GM18873 (cell line): ENCODE results near the gene SFI1.
"Not testable (repeated sequence)": the region's sequence is repeated elsewhere in the genome, so short reads cannot be mapped to it uniquely, and the experiment has no call there.

Experiments used
- ATAC-seq: cut with Tn5 transposase; IDR thresholded peaks from one replicate; pipeline ENCODE4 v1.9.1; 2021; ENCODE audit warnings: mild to moderate bottlenecking, moderate library complexity, moderate number of reproducible peaks; ENCODE audit not compliant: unreplicated experiment, low FRiP score

SFI1 gene, protein sequence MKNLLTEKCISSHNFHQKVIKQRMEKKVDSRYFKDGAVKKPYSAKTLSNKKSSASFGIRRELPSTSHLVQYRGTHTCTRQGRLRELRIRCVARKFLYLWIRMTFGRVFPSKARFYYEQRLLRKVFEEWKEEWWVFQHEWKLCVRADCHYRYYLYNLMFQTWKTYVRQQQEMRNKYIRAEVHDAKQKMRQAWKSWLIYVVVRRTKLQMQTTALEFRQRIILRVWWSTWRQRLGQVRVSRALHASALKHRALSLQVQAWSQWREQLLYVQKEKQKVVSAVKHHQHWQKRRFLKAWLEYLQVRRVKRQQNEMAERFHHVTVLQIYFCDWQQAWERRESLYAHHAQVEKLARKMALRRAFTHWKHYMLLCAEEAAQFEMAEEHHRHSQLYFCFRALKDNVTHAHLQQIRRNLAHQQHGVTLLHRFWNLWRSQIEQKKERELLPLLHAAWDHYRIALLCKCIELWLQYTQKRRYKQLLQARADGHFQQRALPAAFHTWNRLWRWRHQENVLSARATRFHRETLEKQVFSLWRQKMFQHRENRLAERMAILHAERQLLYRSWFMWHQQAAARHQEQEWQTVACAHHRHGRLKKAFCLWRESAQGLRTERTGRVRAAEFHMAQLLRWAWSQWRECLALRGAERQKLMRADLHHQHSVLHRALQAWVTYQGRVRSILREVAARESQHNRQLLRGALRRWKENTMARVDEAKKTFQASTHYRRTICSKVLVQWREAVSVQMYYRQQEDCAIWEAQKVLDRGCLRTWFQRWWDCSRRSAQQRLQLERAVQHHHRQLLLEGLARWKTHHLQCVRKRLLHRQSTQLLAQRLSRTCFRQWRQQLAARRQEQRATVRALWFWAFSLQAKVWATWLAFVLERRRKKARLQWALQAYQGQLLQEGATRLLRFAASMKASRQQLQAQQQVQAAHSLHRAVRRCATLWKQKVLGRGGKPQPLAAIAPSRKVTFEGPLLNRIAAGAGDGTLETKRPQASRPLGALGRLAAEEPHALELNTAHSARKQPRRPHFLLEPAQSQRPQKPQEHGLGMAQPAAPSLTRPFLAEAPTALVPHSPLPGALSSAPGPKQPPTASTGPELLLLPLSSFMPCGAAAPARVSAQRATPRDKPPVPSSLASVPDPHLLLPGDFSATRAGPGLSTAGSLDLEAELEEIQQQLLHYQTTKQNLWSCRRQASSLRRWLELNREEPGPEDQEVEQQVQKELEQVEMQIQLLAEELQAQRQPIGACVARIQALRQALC

DNA sequence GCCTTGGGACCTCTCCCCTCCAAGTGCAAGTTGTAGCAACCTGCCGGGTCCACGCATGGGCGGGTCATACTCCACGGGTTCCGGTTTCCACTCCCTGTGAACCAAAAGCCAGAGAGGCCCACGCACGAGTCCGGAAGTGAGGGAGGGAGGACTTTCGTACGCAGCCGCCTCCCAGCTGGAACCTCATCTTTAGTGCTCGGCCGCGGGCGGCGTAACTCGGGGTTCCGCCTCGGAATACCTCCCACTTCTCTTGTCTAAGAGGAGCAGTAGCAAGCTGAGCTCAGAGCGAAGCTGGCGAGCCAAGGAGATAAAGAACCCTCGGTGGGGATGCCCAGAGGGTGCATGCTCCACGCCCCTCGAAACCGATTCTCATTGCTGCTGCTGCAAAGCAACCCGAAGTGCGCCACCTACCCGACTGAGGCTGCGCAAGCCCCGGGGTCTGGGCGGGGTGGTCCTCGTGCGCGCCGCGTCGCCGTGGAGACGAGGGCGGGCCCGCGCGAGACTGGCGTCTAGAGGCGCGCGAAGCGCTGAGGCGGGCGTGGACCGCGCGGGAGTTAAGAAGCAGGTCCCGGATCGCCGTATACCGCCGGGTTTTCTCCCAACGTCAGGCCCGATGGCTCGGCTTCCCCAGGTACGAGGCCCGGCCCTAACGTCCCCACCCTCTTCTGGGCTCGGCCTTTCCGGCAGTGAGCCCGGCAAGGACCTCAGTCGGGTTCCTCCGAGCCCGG lies at the start of gene SFI1:
Gene SFI1, plus strand, starts transcription at position 530 of the 728 bp plus-strand sequence. CDS start 11,749 bp downstream, outside the sequence.
- ATAC-seq: peak; percentile 67

DNA sequence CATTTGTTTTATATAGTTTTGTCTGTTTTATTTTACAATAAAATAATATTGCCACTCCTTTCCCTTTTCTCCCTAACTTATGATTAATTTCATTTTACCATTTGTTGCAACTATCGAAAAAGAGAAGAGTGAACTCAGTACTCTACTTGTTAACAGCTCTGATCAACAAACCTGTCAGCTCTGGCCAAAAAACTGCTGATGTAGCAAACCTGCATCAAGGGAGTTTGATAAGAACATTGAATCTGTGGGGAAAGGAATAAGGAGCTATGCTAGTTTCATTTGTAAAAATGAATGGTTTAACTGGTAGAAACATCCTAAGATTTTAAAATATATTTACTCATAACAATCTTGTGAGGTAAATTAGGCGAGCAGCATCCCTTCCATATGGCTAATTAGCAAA lies 49.6 kb upstream of the SFI1 start:
- ATAC-seq: no peak

DNA sequence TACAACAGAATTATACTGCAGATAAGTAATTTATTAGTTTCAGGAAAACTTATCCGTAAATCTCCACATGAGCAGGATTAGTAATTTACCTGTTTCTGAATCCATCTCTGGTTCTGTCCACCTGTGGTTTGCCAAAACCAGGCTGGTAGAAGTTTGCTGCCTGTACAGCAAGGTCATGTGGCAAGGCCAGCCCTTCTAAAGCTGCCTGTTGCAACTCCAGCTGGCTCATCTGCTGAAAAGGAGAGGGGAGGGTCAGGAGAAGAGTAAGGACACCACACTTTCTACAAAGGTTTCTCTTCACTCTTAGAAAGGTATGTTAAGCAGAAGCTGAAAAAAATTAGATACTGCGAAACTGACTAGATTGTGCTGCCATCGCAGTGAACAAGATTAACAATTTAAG lies 49.0 kb upstream of the SFI1 start:
- no peak for ATAC-seq

DNA sequence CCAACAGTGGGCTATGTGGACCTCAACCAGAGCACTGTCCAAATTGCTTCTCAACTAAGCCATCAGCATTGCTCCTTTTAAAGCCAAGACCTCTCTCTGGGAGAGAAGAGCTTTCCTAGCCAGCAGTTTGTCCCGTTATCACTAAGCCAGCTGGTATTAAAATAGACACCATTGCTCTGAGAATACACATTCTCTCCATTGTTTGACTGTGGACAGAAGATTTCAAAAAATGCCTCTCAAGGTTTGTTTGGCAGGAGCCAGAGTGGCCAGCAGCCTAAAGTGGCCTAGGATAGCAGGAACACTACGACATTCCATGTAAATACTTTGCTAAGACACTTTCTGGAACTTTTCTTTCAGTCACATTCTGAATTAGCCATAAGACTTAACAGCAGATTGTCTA lies 48.0 kb upstream of the SFI1 start:
- ATAC-seq: no peak

DNA sequence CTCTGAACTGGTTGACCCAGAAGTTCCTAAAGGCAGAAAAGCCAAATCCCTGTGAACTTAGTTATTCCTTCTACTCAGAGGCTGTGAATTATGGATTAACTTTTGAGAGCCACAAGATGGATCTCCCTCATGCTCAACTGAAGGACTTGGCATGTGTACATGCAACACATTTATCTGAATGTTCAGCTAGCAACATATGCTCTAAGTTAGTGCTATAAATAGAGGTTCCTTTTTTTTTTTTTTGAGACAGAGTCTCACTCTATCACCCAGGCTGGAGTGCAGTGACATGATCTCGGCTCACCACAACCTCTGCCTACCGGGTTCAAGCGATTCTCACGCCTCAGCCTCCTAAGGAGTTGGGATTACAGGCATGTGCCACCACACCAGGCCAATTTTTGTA lies 46.8 kb upstream of the SFI1 start:
- ATAC-seq: no peak

DNA sequence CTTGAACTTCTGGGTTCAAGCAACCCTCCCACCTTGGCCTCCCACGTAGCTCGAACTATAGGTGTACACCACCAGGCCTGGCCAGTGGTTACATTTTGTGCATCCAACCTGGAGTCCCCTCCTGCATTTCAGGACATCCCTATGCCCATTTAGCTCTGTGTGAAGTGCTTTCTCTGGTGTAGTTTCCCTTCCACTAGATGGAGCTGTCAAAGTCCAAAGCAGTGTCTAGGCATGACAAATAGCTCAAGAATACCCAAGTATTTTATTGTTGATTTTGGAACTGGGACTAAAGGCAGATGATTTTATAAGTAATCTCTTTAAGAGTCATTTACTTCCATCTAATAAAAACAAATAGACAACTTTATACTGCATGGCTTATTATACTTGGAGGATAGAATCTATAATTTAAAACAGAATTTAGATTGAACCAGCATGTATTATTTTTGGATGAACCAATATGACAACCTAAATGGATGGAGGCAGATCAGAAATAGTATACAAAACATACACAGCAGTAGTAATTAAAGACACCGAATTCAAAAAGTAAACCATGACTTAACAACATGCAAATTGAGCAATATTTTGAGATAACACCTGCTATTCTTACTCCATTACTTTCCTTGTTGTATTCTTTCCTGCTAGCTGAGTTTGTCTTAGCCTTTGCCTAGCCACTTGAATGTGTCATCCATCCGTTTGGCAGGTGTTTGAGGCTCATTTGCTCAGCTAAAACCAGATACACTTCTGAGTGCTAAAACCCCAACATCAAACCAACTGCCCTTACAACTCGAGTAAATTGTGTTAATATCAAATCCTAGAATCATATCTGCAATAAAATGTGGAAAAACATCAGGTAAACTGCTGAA lies 44.4 kb upstream of the SFI1 start:
- no peak for ATAC-seq

DNA sequence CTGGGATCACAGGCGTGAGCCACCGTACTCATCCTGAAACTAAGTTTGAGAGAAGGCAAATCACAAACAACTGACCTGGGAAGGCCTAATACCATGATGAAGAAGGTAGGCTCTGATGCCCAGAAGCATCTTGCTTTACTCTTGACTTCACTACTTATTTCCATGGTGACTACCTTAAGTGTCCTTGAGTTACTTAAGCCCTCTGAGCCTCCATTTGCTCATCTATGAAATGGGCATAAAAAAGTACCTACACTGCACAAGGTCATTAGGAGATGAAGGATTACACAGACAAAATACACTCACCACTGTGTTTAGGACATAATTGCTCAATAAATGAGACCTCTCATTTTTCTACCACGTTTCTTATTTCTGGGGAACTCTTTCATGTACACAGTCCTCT lies 34.6 kb upstream of the SFI1 start:
- ATAC-seq: no peak

DNA sequence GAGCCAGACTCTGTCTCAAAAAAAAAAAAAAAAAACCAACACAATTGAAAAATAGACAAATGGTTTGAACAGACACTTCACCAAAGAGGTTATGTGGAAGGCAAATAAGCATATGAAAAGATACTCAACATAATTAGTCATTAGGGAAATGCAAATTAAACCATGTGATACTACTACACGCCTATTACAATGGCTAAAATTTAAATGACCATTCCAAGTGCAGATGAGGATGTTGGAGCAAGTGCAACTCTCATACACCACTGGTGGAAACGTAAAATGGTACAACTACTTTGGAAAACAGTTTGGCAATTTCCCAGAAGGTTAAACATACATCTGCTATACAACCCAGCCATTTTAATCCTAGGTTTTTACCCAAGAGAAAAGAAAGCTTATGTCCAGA lies 31.0 kb upstream of the SFI1 start:
- no peak for ATAC-seq

DNA sequence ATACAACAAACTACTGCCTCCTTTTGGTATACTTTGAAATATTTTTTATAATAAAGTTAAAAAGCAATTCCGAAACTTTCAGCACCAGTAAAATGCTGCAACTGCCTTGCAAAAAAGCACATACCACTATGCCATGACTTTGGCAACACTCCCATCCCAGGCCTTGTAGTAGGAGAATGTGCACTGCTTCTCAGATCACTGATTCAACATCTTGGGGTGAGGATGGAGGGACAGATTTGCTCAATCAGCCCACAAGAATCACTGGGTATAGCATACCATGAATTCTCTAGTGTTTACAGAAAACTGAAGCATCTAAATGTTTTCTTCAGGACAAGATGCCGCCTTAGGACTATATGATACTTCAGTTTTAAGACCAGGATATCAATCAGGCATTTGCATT lies 21.6 kb upstream of the SFI1 start:
- ATAC-seq: no peak

DNA sequence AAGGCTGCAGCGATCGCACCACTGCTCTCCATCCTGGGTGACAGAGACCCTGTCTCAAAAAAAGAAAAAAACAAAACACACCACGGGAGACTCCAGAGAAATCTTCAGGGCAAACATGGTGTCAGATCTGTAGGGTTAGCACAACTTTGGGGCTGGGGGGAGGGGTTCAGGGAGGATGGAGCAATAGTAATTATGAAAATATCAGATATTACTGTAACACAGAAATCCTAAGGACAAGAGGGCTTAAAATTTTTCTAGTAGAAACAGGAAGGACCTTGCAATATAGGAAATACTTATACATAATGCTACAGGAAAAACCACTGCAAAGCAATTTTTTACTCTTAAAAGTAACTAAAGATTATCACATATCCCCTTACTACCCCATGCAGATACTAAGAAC lies 20.5 kb upstream of the SFI1 start:
- no peak for ATAC-seq

DNA sequence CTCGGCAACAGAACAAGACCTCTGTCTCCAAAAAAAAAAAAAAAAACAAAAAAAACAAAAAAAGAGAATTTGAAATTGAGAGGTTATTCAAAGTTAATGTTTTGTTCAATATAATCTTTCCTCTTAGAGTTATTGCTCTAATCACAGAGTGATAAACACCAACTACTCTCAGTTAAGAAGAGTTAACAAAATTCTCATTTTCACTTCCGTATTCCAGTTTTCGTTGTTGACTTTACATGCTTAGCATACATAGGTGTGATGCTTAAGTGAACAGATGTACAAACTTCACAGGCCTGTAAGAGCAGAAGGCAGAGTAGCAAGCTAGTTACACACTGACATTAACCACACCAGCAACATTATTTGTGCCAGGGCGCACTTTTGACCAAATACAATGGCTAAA lies 19.0 kb upstream of the SFI1 start:
- ATAC-seq: no peak

DNA sequence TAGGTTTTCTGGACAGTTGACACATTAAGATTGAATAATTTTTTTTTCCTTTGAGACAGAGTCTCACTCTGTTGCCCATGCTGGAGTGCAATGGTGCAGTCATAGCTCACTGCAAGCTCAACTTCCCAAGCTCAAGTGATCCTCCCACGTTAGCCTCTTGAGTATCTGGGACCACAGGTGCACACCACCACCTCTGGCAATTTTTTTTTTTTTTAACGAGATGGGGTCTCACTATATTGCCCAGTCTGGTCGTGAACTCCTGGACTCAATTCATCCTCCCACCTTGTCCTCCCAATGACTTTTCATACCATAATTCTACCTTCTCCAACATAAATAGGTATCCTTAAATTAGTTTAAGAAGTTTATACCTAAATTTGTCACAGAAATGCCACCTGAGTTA lies 15.2 kb upstream of the SFI1 start:
- ATAC-seq: no peak

DNA sequence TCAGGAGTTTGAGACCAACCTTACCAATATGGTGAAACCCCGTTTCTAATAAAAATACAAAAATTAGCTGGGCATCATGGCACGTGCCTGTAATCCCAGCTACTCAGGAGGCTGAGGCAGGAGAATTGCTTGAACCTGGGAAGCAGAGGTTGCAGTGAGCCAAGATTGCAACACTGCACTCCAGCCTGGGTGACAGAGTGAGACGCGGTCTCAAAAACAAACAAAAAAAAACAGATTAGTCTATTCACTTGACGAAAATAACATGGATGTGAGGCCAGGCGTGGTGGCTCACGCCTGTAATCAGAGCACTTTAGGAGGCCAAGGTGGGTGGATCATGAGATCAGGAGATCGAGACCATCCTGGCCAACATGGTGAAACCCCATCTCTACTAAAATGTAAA lies 13.9 kb upstream of the SFI1 start:
- not testable (repeated sequence) for ATAC-seq

DNA sequence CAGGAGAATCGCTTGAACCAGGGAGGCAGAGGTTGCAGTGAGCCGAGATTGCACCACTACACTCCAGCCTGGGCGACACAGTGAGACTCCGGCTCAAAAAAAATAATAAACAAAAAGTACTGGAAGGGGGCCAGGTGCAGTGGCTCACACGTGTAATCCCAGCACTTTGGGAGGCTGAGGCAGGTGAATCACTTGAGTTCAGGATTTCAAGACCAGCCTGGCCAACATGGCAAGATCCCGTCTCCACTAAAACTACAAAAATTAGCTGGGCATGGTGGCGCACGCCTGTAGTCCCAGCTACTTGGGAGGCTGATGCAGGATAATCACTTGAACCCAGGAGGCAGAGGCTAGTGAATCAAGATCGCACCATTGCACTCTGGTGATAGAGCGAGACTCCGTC lies 10.0 kb upstream of the SFI1 start:
- ATAC-seq: not testable (repeated sequence)

DNA sequence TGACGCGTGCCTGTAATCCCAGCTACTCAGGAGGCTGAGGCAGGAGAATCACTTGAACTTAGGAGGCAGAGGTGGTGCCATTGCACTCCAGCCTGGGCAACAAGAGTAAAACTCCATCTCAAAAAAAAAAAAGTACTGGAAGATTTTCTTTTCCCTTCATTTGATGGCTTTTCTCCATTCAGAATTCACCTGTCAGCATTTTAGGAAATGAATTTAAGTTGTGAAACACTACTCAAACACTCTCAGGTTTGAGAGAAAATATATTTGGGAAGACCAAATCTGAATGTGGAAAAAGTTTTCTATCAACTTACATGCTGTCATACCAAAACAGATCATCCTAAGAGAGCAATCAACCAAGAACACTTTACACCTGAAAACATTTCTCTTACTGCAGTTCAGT lies 9.4 kb upstream of the SFI1 start:
- ATAC-seq: no peak

DNA sequence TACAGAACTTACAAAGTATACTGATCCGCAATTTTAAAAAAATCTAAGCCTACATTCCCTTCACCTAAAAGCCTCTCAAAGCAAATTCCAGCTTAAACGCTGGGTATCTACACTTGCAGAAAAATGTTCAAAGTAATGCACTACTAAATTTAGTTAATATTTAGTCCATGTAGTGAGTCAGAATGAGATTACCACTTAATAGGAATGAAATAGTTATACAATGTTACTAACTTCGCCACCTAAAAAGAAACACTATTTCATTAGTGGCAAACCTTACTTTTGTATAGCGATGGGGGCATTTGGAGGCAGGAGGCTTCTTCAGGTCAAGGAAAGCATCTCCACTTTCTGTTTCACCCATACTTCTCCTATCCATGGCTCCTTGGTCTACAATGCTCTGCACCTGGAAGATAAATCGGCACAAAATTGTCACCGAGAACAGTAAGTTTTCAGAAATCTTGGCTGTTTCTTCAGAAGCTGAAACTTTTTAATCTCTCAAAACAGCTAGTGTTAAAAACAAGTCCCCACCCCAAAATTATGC lies 7.9 kb upstream of the SFI1 start:
- no peak for ATAC-seq

DNA sequence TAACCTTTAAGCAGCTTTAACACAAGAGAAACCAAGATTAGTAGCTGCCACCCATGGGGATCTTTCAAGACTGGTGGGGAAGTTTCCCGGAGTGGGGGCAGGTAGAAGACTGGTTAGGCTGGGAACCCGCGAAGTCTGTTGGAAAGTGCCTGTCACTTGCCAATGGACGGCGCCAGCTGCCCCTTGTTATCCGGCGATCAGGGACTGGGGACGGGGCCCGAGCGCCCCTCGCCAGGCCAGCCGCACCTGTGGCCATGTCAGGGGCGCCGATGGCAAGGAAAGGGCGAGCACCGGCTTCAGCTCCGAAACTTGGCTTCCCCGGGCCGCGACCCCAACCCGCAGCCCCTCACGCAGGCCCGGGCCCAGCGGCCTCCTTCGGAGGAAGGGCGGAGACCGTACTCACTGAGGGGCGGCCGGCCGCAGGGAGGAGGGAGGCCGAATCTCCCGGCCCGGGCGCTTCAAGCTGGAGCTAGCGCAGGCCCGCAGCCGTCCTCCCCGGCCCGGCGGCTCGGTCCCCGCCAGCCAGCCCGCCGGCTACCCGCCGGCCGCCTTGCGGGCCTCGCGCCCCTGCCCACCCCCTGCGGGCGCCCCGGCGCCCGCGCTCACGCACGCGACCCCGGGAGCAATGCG lies 7.2 kb upstream of the SFI1 start:
- no peak for ATAC-seq

DNA sequence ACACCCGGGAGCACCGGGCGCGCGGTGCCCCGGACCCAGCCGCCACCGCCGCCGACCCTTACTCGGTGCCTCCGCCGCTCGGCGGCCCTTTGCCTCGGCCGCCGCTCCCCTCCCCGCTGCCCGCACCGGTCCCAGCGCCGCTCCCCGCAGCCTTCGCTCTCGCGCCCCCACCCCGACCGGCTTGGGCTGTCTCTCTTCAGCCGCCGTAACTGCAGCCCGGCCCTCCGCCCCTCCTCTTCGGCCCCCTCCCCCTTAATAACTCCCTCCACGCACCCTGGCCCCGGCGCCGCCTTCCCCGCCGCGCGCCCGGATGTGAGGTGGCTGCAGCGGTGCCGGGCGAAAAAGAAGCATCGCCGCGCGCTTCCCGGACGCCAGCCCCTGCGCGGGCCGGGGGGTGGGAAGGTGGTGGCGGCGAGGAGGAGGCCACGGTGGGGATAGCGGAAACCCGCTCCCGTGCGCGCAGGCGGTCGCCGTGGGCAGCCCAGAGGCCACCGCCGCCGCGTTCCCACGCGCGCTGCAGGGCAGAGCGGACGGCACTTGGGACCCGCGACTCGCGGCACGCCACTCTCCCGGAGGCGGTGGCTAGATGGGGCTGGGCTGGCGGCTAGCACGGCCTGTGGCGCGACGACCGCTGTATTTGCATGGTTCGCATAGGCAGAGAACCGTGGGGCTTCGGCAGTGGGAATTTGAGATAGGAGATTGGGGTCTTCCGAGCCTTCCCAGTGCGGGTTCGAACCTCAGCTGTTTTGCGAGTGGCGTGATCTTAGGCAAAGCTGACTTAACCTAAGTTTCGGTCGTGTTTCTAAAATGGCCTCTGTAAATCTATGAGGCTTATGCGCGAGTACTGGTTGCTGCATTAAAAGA lies 6.5 kb upstream of the SFI1 start, which contains the start of gene EIF4ENIF1:
Gene EIF4ENIF1, minus strand, starts transcription at position 211 of the 864 bp plus-strand sequence. CDS start 1,124 bp downstream, outside the sequence.
- no peak for ATAC-seq
